ENCODE results near the gene FOXM1.
"Not testable (repeated sequence)": the region's sequence is repeated elsewhere in the genome, so short reads cannot be mapped to it uniquely, and the experiment has no call there.

The FOXM1 gene

DNA sequence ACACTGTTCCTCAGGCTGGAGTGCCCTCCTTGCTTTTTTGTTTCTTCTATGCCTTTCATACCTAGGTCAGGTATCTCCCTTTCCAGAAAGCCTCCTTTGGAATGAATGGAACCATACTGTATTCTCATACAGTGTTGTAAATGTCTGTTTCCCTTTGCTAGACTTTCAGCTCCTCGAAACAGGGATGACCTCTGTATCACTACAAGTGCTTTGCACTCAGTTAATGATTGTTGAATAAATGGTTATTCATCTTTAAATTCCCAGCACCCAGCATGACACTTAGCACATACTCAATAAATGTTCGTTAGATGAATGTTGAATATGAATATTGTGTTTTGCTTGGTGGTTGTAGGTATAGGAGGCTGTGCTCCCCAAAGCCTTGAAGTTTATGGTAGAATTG lies 7.8 kb upstream of the FOXM1 start:
- no peak for DNase-seq

DNA sequence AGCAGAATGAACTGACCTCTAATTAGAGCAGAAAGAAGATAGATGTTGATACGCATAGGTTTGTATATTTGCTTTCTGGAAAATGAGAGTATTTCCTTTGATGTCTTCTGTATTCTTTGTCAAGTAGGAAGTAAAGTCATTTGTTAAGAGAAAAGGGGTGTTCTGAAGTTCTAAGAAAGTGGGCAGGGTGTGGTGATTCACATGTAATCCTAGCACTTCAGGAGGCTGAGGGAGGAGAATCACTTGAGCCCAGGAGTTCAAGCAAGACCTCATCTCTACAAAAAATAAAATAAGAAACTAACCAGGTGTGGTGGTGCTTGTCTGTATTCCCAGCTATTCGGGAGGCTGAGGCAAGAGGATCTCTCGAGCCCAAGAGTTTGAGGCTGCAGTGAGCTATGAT lies 2.9 kb upstream of the FOXM1 start:
- no peak for DNase-seq

DNA sequence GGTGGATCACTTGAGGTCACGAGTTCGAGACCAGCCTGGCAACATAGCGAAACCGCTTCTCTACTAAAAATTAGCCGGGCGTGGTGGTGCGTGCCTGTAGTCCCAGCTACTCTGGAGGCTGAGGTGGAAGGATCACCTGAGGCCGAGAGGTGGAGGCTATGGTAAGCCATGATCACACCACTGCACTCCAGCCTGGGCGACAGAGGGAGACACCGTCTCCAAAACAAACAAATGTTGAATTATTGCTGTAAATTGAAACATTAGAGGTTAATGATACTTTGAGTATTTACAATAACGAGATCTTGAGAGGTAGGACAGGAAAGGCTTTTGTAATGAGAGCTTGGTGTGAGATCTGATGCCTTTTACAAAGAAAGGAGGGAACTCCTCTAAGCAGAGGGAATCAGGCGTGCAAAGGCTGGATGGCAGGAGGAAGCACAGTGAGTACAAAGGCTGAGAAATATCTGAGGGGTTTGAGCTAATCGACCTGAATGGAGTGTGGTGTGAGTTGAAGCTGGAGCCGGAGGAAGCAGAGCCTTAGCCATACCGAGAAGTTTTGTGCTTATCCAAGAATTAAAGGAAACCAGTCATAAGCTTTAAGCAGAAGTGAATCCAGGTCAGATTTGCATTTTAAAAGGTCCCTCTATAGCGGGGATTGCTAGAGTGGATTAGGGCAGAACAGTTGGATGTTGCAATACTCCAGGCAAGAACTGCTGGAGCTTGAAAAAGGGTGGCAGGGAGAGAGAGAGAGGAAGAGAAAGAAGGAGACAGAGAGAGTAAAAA lies 1.2 kb upstream of the FOXM1 start:
- DNase-seq, result peak; percentile 54

DNA sequence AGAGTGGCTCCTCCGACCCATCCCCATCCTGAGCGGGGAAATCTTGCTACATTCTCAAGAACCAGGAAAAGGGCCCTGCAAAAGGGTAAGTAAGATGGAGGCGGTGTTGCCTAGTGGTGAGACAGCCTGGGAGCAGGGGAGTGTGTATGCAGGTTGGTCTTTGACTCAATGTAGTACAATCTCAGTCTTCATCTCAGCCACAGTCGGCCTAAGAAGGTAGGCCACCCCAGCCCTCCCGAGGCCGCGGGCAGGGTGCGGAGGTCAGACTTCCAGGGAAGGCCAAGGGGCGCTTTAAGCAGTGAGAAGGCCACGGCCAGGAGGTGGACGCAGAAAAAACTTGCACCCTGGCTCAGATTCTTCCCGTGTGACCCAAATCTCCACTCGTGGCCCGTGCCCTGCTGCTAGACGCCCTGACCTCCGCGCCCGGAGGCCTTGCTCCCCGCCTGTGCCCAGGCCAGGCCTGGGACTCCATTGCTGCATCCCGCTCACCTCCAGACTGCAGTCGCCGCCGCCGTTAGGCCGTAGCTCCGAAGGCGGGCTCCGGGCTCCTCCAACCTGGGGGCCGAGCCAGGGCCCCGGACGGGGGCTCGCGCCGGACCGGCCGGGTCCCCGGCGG lies 435 bp downstream of the FOXM1 start:
- peak; percentile 61 for DNase-seq

DNA sequence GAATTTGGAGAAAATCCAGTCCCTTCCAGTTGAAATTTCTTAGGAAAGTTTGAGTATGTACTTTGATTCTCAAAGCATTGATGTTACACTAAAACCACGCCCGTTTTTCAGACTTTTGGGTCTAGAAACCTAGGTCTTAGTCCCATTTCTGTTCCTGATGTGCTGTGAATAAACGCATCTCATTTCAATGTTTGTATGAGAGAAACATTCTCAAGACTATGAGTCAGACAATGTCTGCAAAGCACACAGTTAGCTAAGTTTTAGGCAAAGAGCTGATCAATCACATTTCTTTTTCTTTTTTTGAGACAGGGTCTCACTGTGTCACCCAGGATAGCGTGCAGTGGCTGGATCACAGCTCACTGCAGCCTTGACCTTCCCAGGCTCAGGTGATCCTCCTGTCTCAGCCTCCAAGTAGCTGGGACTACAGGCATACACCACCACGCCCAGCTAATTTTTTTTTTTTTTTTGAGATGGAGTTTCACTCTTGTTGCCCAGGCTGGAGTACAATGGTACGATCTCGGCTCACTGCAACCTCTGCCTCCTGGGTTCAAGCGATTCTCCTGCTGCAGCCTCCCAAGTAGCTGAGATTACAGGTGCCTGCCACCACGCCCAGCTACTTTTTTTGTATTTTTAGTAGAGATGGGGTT lies 7.9 kb downstream of the FOXM1 start:
- not testable (repeated sequence) for DNase-seq

DNA sequence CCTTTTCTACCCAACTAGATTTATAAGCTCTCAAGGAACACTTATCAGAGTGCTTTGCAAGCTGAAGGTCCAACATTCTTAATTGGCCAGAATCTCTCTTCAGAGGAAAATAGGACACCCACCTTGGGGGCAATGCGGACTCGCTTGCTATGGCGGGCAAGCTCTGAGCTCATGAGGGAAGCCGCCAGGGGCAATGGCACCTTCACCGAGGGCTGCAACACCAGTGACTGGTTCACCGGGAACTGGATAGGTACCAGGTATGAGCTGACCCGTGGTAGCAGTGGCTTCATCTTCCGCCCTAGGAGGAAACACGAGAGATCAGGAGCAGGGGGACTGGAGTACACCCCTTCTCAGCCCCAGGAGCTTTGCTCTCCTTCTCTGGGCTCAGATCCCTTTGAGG lies 12.8 kb downstream of the FOXM1 start:
- DNase-seq, result no peak

DNA sequence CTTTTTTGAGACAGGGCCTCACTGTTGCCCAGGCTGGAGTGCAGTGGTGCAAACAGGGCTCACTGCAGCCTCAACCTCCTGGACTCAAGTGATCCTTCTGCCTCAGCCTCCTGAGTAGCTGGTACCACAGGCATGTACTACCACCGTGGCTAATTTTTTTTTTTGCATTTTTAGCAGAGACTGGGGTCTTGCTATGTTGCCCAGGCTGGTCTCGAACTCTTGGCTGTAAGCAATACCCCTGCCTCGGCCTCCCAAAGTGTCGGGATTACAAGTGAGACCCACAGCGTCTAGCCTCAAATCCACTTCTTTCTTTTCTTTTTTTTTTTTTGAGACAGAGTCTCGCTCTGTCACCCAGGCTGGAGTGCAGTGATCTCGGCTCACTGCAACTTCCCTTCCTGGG lies 13.6 kb downstream of the FOXM1 start:
- not testable (repeated sequence) for DNase-seq

DNA sequence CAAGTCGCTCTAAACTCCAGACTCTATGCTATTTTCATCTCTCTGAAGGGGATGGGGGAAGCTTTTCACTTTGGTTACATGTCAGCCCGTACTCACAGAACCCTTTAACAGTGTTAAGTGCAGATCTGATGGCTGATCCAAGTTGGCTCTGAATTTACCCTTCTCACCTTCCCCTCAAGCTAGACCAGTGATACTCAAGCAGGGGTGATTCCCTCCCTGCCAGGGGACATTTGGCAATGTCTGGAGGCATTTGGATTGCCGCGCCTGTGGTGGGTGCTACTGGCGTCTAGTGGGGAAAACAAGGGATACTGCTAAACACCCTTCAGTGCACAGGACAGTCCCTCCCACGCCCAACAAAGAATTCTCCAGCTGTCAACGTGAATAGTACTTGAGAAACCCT lies 14.1 kb downstream of the FOXM1 start:
- DNase-seq, result no peak

DNA sequence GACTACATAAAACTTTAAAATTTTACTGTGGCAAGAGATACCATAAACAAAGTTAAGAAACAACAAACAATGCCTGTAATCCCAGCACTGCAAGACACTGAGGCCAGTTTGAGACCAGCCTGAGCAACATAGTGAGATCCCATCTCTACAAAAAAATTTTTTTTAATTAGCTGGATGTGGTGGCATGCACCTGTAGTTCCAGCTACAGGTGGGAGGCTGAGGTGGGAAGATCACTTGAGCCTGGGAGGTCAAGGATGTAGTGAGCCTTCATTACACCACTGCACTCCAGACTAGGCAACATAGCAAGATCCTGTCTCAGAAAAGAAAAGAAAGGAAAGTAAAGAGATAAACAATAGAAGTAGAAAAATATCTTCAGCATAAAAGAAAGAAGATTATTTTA lies 16.8 kb downstream of the FOXM1 start:
- no peak for DNase-seq

DNA sequence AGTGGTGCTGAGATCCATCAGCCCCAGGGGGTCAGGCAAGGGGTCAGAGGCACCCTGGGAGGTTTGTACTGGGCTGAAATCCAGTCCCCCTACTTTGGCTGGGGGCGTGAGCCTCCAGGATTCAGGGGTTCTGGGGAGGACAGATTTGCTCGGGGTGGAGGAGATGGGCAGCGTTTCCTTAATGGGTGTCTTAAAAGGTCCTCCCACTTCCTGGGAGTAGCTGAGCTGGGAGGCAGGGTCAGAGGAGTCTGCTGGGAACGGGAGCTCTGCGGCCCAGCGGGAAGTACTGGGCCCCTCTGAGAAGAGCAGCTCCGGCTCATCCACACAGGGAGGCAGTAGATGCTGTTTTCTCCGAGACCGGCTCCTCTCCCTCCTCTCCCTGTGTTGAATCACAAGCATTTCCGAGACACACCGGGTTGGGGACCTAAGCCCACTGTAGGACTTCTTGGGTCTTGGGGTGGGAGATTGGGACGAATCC lies 18.0 kb downstream of the FOXM1 start:
- no peak for DNase-seq

DNA sequence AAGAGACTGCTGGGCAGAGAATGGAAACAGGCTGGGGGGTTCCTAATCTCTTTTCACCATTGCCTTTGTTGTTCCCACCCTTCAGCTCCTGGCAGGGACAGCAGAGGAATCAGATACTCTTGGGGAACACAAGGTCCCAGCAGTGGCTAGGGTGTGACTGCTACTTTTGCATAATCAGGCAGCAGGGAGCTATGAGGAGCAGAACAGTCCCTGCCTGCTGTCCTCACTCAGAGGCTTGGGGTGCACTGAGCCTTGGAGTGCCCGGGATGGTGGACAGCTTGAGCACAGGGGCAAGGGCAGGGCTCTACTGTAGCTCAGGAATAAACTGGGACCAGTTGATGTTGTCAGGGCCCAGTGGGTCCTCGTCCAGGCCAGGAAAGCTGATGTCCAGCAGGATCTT lies 18.6 kb downstream of the FOXM1 start:
- DNase-seq, result no peak

DNA sequence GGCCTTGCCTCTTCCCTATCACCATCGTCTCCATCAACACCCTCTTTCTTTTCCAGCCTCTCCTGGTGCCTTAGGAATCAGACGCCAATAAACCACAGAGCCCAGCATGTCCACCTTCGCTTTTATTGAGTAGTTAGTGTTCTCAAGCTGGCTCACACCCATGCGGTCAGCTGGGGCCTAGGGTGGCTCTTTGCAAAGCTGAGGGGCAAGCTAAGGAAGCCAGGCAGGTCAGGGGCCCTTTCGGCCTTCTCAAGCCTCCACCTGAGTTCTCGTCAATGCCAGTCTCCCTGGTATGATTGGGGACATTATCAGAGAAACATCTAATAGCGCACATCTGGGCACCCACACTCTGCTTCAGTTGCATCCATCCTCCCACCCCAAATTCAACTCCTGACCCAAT lies 19.4 kb downstream of the FOXM1 start:
- no peak for DNase-seq

DNA sequence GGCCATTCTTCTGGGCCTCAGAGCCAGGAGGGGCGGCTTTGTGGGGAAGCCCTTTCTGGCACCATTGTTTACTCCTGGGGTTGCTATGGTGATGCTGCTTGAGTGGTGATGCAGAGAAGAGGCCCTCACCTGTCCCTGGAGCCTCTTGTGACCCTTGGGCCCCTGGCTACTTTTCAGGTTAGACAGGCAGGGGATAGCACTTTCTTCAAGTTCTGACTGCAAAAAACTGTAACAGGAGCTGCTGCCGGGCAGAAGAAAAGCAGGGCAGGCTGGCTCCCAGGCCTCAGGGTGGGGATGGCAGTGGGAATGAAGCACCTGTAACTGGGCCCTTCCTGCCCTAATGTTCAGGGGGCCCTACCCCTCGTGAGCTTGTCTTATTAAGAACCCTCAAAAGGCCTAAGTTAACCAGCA lies 19.9 kb downstream of the FOXM1 start, which contains the start of gene TEX52:
Gene TEX52 (minus strand): TSS at position 19 of the 411 bp plus-strand sequence. CDS start 13 bp downstream, at position 6.
- peak; percentile 21 for DNase-seq

DNA sequence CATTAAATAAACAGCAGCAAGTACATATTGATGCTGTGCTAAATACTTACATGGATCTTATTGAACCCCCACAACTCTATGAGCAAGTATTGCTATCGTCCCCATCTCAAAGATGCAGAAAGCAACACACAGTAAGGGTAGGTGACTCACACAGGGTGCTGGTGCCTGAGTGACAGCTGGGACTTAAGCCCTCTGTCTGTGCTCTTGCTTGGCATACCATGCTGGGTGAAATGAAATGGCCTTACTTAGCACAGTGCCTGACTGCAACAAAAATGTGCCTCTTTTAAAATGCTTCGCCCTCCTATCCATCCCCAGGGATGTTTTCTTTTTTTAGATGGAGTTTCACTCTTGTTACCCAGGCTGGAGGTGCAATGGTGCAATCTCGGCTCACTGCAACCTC lies 20.9 kb downstream of the FOXM1 start:
- no peak for DNase-seq

DNA sequence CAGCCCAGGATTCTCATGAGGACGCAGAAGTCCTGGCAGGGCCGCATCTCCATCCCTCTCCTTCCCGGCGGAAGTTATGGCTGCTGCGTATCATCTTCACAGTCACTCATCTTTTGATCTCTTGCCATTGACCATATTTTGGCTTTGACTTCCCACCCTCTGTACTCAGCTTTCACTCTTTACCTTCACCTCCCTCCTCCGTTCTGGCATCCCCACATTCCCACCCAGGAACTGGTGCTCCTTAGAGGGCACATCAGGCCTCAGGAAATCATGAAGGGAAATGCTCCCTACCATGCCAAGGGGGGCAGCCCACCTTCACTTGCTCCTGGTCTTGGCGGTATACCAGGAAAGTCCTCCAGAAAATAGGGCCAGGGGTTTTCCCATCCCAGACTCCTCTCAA lies 21.4 kb downstream of the FOXM1 start:
- DNase-seq, result no peak

DNA sequence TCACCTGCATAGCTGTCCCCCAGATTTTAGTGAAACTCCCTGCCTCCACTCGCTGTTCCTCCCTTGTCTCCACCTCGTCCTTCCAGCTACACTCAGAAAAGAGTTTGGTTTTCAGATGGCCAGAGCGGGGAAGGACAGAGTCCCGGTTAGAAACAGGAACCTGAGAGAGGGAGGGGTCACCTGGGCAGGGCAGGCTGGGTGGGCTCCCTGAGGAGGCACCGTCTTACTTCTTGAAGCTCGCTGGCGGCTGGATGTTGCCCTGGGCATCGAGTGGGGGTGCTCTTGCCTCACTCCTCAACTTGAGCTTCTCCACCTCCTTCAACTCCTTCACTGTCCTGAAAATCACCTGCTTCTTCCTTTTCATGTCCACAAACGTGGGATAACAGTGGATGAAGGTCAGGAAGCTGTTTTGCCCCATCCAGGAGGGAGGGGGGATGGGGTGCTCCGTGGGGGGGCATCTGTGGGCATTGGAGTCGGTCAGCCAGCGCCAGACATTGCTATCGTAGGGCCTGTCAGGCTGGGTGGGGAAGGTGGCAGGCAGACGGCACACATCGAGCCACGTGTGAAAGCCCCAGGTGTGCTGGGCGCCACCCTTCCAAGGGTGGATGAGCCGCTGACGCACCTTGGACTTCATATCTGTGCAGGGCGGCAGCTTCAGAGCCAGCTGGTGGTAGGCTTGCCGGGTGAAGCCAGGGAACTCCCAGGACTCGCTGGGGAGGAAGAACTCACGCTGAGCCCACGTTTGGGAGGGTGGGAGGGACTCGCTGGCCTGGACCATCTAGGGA lies 22.1 kb downstream of the FOXM1 start:
- DNase-seq, result no peak

DNA sequence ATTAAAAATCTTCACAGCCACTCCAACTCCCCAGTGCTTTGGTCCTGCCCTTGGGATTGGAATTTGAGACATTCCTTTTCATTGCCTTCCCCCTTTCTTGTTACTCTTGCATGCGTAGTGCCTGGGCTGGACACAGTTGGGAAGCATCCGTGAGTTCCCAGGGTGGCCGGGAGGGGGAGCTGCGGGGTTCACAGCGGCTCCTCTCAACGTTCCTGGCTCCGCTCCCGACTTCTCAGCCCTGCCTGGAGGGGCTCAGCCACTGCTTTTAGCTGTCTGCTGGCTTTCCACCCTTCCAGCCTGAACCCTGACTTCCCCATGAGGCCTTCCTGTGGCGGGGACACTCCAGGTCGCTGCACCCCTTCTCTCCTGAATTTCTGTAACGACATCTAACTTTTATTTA lies 23.3 kb downstream of the FOXM1 start:
- peak; percentile 65 for DNase-seq

DNA sequence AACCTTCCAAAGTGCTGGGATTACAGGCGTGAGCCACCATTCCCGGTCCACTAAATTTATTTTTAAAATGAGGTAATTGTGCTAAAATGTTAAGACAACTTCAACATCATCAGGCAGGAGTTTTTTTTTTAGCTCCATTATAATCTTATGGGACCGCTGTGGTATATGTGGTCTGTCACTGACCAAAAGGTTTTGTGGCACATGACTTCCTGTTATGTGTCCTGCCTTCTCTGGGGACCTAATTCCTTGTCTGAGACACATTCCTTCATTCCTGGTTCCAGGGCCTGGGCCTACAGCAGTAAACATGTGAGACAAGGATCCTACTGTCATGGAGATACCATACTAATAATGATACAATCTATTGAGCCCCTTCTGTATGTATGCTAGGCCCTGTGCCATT lies 25.0 kb downstream of the FOXM1 start:
- no peak for DNase-seq

DNA sequence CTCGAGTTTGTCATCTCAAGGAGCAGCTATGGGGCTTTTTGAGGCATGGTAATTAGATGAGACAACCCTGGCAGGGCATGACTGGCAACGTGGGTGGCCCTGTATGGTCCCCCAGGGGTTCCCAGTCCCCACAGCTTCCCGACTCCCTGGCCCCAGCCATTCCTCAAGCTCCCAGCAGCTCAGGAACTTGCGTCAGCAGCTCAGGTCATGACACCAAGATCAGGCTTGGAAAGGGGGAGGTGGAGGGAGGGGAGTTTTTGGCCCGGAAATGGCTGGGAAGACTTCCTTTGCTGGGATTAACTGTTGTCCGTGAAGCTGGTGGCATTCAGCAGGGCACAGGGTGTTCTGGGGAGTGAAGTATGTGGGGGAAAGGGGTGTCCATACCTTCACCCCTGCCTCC lies 31.7 kb downstream of the FOXM1 start:
- DNase-seq, result no peak

DNA sequence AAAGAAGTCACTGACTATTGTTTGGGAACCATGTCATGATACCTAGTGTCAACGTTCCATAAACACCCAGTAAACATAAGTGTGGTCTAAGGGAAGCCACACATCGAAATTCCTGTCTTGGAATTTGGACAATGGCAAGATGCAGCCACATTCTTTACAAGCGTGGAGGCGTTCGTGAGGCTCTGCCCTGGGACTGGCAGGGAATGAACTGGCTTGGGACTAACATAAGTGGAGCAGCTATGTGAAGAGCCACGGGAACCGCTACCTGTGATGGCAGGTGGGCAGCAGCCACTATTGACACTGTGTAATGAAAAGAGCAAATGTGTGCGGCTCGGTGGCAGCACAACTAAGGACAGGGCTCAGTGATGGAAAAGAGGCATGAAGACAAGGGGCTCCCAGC lies 32.2 kb downstream of the FOXM1 start:
- DNase-seq, result no peak

DNA sequence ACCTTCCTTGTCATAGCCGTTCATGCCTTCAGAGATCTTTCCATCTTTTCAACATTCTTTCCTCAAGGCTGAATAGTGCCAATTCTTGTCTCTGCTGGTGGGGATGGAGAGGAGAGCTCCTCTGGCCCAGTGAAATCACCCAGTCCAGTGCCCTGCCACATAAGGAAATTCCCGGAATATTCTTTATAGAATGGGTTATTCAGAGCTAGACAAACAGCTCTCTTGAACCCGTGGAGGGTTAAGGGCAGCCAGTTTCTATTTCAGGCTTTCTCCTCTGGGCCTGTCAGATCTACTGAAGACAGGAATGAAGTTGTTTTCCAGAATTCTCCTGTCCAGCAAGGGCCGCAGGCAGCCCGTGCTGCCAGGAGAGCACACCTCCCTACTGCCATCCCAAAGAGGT lies 34.0 kb downstream of the FOXM1 start:
- DNase-seq, result no peak

DNA sequence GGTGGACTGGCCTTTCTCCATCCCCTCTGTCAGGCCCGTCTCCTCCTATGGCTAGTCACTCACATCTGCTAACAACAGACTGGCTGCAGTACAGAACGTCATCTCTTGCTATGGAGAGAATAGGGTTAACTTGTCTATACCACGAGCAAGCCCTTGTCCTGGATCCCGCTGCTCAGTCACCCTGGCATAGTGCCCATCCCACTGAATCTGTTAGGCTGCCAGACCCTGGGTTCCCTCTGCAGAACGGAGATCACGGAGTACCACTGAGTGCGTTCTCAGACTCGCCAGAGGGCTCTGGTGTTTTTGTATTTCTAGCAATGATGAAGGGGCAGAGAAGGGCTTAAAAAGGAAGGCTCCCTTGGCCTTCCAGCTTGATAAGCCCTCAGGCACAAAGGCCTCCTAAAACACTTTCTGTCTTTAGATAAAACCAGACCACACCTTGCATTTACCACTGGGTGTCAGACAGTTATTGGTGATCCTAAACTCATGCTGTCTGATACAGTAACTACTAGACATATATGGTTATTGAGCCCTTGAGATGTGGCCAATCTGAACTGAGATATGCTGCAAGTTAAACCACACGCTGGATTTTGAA lies 35.8 kb downstream of the FOXM1 start:
- DNase-seq, result no peak
